ACHN (cell line): ENCODE results near the gene PTPN3.

Experiments
- DNase-seq: peaks from one replicate; pipeline ENCODE4 v3.0.0-alpha.2; 2015
- in situ Hi-C: cut with HindIII; loops from 2 replicates; pipeline ENCODE4 v1.10.0; 2017; ENCODE audit warnings: low sequenced_read_pairs, low pct_ligation_motif_present, low pct_unique_long_range_greater_than_20kb

PTPN3 gene

DNA sequence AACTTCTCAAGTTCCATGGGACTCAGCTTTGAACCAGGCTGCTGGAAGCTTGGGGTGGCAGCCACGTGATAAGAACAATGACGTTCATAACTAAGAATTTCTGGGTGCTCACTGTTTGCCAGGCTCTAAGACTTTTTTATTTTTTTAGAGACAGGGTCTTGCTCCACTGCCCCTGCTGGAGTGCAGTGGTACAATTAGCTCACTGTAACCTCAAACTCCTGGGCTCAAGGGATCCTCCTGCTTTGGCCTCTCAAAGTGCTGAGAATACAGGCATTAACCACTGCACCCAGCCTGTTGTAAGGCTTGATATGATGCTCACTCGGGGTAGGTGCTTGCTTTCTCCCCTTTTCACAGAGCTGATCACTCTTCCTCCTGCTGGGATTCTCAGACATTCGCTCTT is 38.7 kb downstream of the PTPN3 start:
- in situ Hi-C loops = no loop called here
- DNase-seq = no peak

DNA sequence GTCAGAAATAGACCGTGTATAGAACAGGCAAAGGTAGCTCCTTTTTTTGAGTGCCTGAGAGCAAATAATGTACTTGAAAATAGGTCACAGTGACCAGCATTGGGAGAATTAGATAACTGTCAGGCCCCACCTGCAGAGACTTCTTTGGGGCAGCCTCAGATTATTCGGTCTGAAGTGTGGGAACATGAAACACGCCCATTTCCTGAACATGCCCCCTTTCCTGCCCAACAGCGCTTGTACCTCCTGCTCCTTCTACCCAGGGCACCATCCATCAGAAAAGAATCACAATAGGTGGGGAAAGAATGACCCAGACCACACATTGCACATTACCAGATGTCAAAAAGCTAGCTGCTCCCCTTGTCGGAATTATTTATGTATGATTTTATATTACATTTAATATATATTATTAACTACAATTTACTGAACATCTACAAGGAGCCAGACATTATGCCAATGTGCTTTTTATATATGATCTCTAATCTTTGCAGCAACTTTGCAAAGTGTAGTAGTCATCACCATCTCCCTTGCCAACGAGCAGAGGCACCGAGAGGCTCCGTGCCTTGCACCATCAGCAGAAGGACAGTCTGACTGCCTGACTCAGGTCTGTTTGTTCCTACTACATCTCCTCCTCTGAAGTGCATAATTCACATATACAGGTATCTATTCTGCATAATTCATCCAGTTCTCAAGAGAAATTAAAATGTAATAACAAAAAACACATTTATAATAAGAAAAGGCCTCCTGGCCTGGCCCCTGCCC is 39.5 kb downstream of the PTPN3 start:
- no peak for DNase-seq
- in situ Hi-C loops = no loop called here

DNA sequence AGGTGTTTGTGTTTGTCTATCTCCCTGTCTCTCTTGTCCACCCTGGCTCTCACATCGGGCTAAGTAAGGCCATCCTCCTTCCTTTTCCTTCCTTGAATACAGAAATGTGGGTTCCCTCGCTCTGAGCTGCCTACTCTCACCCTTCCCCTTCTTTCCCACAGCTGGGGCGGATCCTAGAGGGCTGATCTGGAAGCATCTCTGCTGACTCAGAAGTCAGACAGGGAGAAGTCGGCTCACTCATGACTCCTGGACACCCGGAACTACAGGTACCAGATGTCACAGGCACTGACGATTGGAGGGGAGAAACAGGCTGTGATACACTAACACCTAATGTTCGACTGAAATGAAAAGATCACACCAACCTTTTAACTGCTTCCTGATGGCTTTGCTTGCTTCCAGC is 41.3 kb downstream of the PTPN3 start:
- in situ Hi-C loops = no loop called here

DNA sequence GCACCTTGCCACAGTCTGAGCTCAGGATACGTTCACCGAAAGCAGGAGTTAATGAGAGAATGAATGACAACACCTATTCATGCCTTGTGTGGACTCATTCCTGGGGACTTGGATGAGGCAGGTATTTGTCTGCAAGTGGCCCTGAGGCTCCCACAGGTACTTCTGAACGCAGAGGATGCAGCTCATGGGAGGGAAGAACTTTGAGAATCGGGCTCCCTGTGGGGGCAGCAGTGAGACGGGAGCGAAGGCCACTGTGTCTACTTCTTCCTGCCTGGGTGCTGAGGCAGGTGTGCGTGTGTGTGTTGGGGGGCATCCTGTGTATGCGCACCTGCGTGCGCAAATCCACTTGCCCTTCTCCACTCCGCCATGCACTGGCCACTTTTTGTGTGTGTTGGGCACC is 42.2 kb downstream of the PTPN3 start:
- no peak for DNase-seq
- in situ Hi-C loops = no loop called here

More for the DNA sequence above, 41.3 kb downstream of the PTPN3 start:
- DNase-seq = no peak

DNA sequence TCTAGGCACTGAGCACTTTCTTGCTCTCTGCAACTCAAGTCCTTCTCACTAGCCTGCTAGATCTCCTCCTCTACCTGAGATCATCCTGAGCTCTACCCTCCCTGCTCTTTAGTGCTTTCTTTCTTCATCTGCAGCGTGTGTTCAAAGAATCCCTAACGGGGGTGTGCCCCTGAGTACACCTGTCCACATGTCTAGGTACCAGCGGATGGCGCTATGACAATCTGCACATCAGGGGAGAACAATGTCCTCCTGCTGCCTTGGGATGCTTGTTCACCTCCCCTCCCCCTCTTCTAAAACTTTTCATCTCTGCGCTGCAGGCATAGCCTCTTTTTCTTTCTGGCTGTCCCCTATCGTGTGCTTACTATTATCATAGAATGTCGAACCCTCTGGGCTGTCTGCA is 42.7 kb downstream of the PTPN3 start:
- in situ Hi-C loops = no loop called here
- DNase-seq = no peak

DNA sequence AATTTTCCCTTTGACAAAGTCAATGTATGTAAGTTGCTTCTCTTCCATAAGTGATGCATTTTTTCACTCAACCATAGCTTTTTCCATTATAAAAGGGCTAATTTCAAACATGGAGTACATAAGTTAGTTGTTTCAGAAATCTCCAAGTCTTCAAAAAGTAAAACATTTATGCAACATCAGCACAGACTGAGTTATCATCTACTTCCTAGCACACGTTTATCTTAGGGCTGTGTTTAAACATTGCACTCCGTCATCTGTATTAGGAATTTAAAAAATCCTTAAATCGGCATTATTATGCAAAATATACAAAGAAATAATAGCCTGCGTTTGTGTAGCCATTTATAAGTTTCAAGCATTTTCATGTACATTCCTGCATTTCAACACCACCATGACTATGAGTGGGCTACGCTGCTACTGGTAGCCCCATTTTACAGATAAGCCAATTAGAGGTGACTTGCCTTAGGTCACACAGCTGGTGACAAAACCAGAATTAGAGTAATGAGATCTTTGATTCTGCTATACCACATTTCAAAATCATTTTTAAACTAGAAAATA is 43.4 kb downstream of the PTPN3 start:
- in situ Hi-C loops = no loop called here
- no peak for DNase-seq

DNA sequence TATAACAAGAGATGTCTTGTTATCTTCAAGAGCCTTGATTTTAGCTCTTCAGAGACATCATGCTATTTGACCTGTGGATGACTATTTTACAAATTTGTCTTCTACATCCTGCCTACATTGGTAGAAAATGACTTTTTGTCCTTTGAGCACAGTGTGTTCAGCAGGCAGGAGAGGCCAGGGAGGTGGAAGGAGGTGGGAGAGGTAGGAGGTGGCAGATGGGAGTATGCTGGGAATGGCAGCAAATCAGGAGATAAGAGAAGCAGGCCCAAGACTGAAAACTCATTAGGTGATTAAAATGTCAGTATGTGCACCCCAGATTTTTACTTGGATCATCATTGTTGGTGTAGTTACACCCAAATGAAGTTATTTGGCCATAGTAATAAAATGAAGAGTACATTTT is 44.1 kb downstream of the PTPN3 start:
- in situ Hi-C loops = no loop called here
- DNase-seq = no peak

DNA sequence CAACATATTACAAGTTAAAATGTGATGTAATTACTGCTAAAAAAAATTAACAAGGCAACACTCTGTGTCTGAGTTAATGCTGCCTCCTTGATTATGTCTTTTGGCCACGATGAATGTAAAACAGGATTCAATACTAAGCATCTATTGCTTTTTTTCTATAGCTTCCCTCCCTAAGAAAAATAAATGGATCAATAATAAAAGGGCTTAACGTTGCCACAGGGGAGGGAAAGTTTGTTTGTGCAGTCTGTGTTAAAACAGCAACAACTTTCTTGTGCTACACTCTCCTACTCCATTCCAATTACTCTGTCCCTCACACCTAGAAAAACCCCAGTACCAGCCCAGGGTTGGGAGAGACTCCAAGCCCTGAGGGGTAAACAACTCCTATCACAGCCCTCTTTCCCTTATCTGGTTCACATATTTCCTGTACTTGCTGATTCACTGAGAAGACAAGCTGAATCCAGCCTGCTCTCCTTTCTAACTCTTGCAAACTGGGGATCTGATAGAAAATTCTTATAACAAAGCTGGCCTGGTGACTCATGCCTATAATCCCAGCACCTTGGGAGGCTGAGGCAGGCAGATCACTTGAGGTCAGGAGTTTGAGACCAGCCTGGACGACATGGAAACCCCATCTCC is 44.8 kb downstream of the PTPN3 start:
- DNase-seq = no peak
- in situ Hi-C loops = no loop called here

DNA sequence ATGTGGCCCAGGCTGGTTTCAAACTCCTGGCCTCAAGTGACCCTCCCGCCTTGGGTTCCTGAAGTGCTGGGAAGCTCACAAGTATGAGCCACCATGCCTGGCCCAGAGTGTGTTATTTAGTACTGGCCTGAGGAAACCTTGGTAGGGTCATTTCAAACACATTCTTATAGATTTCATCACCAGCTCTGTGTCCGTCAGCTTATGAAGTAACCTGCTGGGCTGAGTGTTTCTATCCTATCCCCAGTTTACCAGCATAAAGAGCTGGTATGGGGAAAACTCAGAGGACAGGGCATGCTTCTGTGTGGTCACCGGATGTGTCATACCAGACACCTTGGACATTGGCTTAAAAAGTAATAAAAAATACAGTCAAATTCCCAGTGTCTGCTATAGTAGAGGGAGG is 45.3 kb downstream of the PTPN3 start:
- in situ Hi-C loops = no loop called here
- no peak for DNase-seq

DNA sequence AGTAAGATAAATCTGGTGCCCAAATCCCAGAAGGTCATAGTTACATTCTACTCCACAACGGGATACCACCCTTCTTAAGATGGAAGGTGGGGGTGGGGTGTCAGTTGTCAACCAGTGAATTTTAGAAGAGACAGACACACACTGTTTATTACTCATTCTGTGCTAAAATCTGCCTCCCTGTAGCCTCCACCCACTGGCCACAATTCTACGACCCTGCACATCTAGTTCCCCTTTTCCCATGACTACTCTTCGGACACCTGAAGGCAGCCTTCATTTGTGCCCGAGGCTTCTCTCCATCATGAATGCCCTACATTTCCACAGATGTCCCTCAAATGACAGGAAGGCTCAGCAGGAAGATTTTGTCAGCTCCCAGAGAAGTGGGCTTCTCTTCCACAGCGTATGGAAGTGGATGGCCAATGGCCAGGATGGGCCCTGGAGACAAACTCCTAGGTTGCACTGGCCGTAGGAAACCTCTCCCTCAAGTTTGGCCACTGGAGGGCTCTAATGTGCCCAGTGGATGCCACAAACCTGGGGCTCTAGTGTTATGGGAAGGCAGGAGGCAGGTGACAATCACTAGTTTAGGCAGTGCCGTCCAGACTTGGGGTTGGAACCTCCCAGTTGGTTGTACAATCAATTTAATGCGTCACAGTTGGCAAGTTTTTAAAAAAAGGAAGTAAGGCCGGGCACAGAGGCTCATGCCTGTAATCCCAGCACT is 46.6 kb downstream of the PTPN3 start:
- in situ Hi-C loops = no loop called here
- no peak for DNase-seq

DNA sequence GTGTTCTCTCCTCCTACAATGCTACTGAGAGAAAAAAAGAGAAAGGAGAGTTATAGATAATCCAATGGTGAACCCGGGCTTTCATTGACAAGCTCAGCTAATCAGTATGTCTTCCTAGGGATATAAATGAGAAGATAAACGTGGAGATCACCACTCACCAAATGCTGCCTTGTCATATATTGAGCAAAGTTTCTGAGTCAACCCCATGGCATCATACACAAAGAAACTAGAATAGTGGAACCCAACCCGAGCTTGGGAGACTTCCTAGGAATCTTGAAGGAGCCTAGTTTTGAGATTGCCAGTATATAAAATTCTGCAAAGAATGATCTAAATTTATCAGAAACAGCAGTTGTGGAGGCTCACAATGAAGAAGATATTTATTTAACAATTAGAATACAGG is 47.8 kb downstream of the PTPN3 start:
- DNase-seq = no peak
- in situ Hi-C loops = no loop called here

DNA sequence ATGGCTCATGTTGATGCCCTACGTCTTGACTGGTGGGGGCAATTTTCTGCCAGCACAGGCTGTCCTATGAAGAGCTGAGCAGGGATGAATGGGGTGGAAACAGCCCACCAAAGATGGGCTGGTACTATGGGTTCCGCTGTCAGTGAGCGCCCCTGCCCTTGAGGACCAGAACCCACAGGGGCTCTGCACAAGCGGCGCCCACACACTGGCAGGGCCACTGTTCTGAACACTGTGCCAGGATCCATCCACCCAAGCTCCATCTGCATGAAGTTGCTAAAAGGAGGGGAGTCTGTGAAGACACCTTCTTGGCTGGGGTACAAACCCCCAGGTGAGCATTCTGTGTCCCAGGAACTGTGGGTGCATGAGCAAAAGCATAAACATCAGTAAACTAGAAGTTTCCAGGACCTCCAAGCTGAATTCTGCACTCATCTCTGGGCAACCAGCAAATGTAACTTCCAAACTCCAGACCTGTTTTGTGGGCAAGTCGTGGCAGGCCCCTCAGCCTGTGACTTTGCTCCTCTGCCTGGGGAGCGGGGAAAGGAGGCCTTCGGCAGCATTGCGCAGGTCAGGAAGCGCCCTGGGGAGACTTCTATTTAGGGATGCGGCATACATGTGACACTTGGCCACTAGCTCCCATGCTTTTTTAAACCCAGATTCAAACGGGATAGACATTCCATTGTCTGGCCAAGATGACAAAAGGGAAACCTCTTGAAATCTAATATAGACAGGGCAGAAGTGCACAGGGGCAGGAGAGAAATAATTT is 48.9 kb downstream of the PTPN3 start:
- no peak for DNase-seq
- in situ Hi-C loops = no loop called here

DNA sequence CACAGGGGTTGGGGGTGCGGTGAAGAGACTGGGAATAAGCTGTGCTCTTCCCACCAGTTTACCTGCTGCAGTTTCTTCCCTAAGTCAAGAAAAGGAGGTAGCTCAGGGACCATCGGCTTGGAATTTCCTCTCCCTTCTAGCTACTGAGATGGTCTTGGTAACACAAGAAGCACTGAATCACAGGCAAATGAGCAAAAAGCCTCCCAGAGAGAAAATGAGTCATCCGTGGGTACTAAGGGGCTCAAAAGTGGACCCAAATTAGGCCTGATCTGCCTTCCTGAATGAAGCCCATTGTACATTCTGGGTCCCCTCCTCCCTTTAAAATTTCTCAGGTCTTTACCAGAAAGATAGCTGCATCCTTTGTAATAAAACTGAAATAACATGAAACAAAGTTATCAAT is 49.9 kb downstream of the PTPN3 start:
- in situ Hi-C loops = no loop called here
- peak; percentile 28 for DNase-seq

DNA sequence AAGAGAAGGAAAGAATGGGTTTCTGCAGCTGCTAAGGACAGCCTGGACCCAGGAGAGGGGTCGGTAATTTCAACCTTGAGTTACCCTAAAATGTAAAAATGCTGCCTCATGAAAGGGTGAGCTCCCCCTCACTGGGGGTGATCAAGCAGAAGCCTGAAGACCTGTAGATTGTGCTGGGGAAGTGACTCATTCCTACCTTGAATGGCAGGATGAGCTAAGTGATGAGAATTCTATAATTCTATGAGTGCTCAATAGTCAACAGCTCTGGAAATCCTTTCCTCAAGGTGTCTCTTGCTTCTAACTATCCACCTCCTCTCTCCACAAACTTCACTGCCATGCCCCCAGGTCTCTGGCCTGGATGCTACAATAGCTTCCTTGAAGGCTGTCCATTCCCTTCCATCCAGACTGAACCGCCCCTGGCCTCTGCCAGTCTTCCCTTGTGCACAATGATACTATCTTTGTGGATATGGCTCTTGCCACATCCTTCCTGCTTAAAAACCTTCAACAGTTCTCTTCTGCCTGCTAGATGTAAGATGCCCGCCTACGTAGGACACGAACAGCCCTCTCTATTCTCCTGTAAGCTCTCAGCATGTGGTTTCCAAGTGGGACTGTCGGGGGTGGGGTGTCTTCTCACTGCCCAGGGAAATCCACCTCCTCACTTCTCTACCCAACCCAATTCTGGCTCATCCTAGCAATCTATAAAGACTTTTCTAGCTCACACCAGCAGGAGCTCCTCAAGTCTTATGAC is 50.6 kb downstream of the PTPN3 start:
- in situ Hi-C loops = no loop called here
- DNase-seq = no peak

DNA sequence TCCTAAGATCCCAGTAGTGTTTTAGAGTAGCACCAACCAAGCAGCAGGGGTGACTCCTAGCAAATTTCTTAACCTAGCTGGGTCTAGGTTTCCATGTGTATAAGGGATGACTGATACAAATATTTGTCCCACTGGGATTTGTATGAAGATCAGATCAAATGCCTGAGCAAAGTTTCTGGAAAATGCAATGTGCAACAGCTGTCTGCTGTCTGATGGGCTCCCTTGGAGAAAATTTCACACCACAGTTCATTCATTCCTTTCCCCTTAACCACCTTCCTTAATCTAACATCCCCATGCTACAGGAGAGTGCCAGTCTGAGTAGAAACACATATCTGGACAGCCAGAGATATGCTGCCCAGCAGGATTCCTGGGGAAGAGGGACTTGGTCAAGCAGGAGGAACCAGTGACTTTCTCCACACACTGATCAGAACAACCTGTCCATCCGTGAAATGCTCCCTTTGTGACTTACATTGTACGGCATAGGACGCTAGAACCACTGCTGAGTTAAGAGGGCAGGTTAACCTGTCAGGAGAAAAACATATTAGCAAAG is 53.3 kb downstream of the PTPN3 start:
- in situ Hi-C loops = no loop called here
- DNase-seq = no peak

DNA sequence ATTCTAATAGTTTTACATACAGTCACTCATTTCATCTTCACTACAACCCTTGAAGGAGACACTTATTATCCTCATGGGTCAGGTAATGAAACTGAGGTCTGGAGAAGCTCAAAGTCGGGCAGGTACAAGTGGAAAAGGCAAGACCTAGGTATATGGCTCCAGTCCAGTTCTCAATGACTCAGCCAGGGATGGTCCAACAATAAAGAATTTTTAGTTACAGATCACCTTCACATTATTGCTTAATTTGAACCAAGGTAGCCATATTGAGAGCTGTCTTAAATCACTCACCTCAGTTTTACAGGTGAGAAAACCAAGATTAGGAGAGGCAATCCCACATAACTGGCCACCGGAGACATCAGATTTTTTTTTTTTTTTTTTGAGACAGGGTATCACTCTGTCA is 55.4 kb downstream of the PTPN3 start:
- in situ Hi-C loops = no loop called here
- no peak for DNase-seq

DNA sequence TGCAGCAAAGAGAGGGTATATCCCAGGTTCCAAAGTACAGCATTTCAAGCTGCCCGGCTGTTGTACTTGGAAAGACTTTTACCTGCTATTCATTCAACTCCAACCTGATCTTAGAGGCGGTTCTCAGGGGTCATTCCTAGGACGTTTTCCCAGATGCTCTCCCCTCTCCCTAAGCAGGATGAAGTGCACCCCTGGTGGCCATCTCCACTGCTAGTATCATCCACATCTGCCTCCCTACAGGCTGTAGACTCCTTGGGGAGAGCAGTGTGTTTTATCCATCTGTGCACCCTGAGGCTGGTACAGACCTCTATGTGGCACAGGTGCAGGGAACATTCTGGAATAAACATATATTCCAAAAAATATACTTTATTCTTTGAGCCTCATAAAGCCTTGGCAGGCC is 56.8 kb downstream of the PTPN3 start:
- in situ Hi-C loops = no loop called here
- peak; percentile 22 for DNase-seq

DNA sequence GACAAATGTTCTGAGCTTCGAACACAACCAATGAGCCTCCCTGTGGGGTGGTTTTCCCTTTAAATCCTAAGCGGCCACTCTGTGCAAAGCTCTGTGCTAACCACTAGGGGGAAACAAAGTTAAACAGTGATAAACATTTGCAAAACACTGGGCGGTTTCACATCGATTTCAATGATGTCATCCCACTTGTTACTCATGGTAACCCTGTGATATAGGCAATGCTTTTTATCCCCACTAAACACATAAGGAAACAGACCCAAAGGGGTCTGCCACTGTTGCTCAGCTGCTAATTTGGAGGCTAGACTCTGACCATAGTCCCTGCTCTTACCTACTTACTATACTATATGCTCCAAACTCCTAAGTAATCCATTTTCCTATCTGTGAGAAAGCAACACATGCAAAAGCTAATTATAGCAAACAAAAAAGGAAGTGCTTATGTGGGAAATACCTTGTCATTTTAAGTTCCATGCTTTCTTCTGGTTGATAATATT is 57.3 kb downstream of the PTPN3 start:
- DNase-seq = peak; percentile 81

More for the DNA sequence above, 57.3 kb downstream of the PTPN3 start:
- in situ Hi-C loops = no loop called here
